NB4 (cell line): ENCODE data around the gene BAIAP3.
A peak's percentile ranks its signal among the peaks of the same experiment; 100 is the strongest.

Experiments
- DNase-seq: peaks from one replicate; pipeline ENCODE4 v3.0.0; 2010; ENCODE audit warnings: low read depth
- H3K4me3 ChIP-seq: one replicate; pipeline ENCODE4 v1.5.1; 2011; ENCODE audit warnings: mild to moderate bottlenecking, low read depth, low read length, moderate library complexity
- CTCF ChIP-seq: IDR thresholded peaks from one replicate; pipeline ENCODE4 v1.5.1; 2012; ENCODE audit warnings: low read depth, low read length
- MYC ChIP-seq: IDR thresholded peaks from 2 replicates; pipeline ENCODE4 v1.6.1; 2011; ENCODE audit warnings: low read depth, low read length
- POLR2A ChIP-seq: IDR thresholded peaks from 2 replicates; pipeline ENCODE4 v1.6.1; 2011; ENCODE audit warnings: mild to moderate bottlenecking; ENCODE audit not compliant: insufficient read length; ENCODE audit errors: extremely low read depth
- TF ChIP-seq, protein P1 (sequence below): IDR thresholded peaks from 2 replicates; pipeline ENCODE4 v1.6.1; 2011; ENCODE audit warnings: low read depth, low read length

BAIAP3 gene

DNA sequence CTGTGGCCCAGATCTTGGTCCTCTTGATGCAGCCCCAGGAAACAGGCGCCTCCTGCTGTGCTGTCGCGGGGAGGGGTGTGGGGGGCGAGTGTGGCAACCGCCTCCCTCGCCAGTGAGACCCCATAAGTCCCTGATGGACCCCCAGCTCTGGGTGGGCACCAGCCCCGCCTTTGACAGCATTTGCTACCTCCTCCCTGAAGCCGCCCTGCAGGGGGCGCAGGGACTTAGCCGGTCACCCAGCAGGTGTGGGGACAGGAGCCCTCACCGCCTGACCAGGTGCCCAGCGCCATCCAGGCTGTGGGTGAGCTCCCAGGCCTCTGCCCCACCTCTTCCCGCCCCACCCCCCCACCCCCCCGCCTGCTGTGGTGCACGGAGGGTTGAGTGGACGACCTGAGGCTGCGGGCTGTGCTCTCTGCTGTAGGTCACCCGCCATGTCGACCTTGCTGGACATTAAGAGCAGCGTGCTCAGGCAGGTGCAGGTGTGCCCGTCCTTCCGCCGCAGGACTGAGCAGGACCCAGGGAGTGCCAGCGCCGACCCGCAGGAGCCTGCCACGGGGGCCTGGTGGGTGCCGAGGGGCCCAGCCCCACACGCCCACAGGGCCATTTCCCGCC, 4.8 kb downstream of the BAIAP3 start:
- peak; percentile 28 for DNase-seq
- TF ChIP-seq MYC (no peak), CTCF (peak; percentile 32)
- H3K4me3 ChIP-seq: no peak overlapping the region

- TF ChIP-seq MYC: no peak
- no peak overlapping the region for H3K4me3 ChIP-seq
These were observed 5.6 kb downstream of the BAIAP3 start for GRCh38 chr16:1338855-1339675.

GRCh38 chr16:1340730-1341494, 7.5 kb downstream of the BAIAP3 start:
- TF ChIP-seq POLR2A: no peak
- TF ChIP-seq, protein P1, sequence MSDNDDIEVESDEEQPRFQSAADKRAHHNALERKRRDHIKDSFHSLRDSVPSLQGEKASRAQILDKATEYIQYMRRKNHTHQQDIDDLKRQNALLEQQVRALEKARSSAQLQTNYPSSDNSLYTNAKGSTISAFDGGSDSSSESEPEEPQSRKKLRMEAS: no peak
- TF ChIP-seq CTCF: no peak
- no peak for TF ChIP-seq MYC
- no peak overlapping the region for H3K4me3 ChIP-seq
- no peak for DNase-seq

More at GRCh38 chr16:1338855-1339675, 5.6 kb downstream of the BAIAP3 start:
- DNase-seq: no peak

DNA sequence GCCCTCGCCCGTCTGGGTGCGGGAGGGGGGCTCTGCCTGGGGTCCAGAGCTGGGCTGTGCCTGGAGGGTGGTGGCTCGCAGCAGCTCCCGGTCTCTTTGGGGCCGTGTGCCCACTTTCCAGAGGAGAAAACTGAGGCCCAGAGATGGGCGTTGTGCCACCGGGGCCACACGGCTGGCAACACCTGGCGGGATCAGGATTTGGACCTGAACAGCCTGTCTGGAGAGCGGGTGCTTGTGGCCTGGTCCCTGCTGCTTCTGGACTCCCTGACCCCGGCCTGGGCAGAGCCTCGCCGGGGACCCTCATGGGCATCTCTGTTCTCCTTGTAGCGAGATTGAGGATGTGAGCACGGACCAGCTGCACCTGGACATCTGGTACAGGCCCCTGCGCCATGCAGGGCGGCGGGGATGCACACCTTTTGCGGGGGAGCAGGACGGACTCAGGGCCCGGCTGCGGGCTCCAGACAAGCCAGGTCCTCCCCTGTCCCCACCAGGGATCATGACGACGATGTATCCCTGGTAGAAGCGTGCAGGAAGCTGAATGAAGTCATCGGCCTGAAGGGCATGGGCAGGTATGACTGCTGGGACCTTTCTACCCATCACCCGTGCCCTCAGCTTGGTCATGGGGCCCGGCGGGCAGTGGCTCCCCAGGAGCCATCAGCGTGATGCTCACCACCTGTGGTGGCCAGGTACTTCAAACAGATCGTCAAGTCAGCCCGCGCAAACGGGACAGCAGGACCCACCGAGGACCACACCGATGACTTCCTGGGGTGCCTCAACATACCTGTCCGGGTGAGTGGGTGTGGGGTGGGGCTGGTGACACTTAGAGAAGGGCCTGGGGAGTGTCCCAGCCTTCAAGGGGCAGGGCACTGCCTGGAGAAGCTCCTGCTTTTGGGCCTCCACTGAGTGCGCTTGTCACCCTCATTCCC, 8.3 kb downstream of the BAIAP3 start:
- no peak for TF ChIP-seq MYC
- TF ChIP-seq, protein P1: no peak
- no peak for TF ChIP-seq CTCF
- no peak for TF ChIP-seq POLR2A
- H3K4me3 ChIP-seq: no peak overlapping the region

DNA sequence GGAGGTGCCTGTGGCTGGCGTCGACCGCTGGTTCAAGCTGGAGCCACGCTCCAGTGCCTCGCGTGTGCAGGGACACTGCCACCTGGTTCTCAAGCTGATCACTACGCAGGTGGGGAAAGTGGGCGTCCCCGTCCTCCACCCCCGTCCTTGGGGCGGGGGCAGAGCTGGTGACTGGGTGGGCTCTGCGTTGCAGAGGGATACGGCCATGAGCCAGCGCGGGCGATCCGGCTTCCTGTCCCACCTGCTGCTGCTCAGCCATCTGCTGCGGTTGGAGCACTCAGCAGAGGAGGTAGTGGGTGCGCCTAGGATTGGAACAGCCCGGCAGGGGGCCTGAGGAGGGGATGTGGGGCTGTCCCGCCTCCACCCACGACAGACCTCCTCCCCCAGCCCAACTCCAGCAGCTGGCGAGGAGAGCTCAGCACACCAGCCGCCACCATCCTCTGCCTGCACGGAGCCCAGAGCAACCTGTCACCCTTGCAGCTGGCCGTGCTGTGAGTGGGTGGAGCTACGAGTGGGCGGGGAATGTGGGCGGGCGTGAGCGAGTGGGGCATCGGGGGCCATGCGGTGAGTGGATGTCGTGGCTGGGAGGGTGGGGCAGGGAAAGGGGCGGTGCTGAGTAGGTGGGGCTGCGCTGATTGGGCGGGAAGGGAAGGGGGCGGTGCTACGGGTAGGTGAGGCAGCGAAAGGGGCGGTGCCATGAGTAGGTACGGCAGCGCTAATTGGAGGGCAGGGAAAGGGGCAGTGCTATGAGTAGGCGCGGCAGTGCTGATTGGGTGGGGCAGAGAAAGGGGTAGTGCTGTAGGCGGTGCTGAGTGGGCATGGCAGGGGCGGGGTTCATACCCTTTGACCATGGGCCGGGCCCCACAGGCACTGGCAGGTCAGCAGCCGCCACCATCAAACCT, 9.3 kb downstream of the BAIAP3 start:
- H3K4me3 ChIP-seq: no peak overlapping the region
- TF ChIP-seq MYC (no peak; the same call in 1 of the 2 replicates), CTCF (no peak), POLR2A (no peak)
- TF ChIP-seq, protein P1: no peak; the same call in 1 of the 2 replicates
- peak; percentile 94 for DNase-seq

More for the DNA sequence above, 8.3 kb downstream of the BAIAP3 start:
- no peak for DNase-seq
